ENCODE data around the gene MOCS1.

The MOCS1 gene

GRCh38 chr6:39901116-39901655, 33.1 kb downstream of the MOCS1 start:
- no peak for DNase-seq

- DNase-seq, result no peak
These were observed 34.5 kb downstream of the MOCS1 start for GRCh38 chr6:39899554-39900295.

- DNase-seq, result no peak
These were observed 35.6 kb downstream of the MOCS1 start for GRCh38 chr6:39898625-39899024.

GRCh38 chr6:39897698-39898097, 36.6 kb downstream of the MOCS1 start:
- no peak for DNase-seq

- DNase-seq, result no peak
These were observed 37.6 kb downstream of the MOCS1 start for GRCh38 chr6:39896701-39897100.

GRCh38 chr6:39893286-39893685, 41.0 kb downstream of the MOCS1 start:
- no peak for DNase-seq

- DNase-seq, result peak; percentile 39
These were observed 41.7 kb downstream of the MOCS1 start for GRCh38 chr6:39892490-39893129.

- no peak for DNase-seq
These were observed 42.3 kb downstream of the MOCS1 start for GRCh38 chr6:39891976-39892375.

GRCh38 chr6:39891353-39891752, 42.9 kb downstream of the MOCS1 start:
- no peak for DNase-seq

GRCh38 chr6:39889229-39889628, 45.0 kb downstream of the MOCS1 start:
- DNase-seq, result no peak

- no peak for DNase-seq
These were observed 46.4 kb downstream of the MOCS1 start for GRCh38 chr6:39887692-39888450.

- no peak for DNase-seq
These were observed 47.4 kb downstream of the MOCS1 start for GRCh38 chr6:39886871-39887270.

GRCh38 chr6:39885691-39886090, 48.6 kb downstream of the MOCS1 start:
- no peak for DNase-seq

GRCh38 chr6:39884696-39885095, 49.6 kb downstream of the MOCS1 start:
- DNase-seq, result no peak

- DNase-seq, result no peak
These were observed 51.7 kb downstream of the MOCS1 start for GRCh38 chr6:39882531-39882899.

- DNase-seq, result no peak
These were observed 52.3 kb downstream of the MOCS1 start for GRCh38 chr6:39881851-39882530.

GRCh38 chr6:39880594-39880993, 53.7 kb downstream of the MOCS1 start:
- DNase-seq, result no peak

GRCh38 chr6:39879535-39879934, 54.7 kb downstream of the MOCS1 start:
- DNase-seq, result no peak

- no peak for DNase-seq
These were observed 57.4 kb downstream of the MOCS1 start for GRCh38 chr6:39876826-39877225.

GRCh38 chr6:39876111-39876510, 58.2 kb downstream of the MOCS1 start:
- no peak for DNase-seq

- DNase-seq, result no peak
These were observed 60.8 kb downstream of the MOCS1 start for GRCh38 chr6:39873439-39873838.

GRCh38 chr6:39870950-39871349, 63.3 kb downstream of the MOCS1 start:
- no peak for DNase-seq

GRCh38 chr6:39867592-39867991, 66.7 kb downstream of the MOCS1 start:
- DNase-seq, result no peak
